ENCODE data around the gene AGAP1. TPM values are rescaled to one million over a fixed set of nuclear protein-coding genes. Genes with fewer than 3 reads are reported as not detected.

The AGAP1 gene
- total RNA-seq, 4 donors from 2014 or later: 23.4 to 46.5 (median 29.3) TPM

DNA sequence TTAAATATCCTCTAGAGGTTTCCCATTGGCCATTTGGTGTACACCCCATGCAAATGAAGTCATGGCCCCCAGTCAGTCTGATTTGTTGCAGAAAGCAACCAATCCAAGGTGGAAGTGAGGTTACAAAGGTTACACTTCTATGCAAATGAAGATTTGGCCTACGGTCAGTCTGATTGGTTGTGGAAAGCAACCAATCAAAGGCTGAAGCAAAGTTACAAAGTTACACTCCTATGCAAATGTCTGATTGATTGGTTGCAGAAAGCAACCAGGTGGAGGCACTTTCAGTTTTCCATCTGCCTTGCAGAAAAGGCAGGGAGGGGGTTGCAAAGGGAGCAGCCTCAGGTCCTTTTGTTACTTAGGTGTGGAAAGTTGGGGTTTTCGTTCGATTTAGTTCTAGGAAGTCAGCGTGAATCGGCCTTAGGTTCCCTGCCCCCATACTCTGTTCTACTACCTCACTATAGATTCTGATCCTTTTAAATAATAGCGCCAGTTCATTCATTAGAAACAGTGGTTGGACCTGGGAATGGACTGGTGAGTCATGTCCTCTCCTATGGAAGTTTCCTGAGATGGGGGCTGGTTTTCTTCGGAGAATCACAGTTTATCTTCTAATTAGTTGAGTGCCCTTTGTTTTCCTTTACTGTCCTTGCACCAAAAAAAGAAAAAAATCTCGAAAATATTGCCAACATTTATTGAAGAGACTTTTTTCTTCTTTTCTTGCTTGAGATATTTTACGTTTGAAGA, 279.5 kb downstream of the AGAP1 start:
- H3K4me3 ChIP-seq (replicated peaks in 1 of 3): no peak overlapping the region

GRCh38 chr2:235774153-235774870, 280.5 kb downstream of the AGAP1 start:
- Histone ChIP-seq H3K27me3 (no peaks in the 10 kb centered on the region), H3K4me1 (no peaks in the 10 kb centered on the region), H3K4me3 (replicated peaks in 1 of 3) (no peak overlapping the region), H3K36me3 (no peaks in the 10 kb centered on the region), H3K27ac (no peak overlapping the region), H3K9me3 (no peaks in the 10 kb centered on the region)
- WGBS, 2 donors: 89 to 91% methylated on average over 15 of the region's 15 CpGs
- no peak for TF ChIP-seq POLR2A (IDR thresholded peaks at IDR 0.05)
- TF ChIP-seq, protein P1, sequence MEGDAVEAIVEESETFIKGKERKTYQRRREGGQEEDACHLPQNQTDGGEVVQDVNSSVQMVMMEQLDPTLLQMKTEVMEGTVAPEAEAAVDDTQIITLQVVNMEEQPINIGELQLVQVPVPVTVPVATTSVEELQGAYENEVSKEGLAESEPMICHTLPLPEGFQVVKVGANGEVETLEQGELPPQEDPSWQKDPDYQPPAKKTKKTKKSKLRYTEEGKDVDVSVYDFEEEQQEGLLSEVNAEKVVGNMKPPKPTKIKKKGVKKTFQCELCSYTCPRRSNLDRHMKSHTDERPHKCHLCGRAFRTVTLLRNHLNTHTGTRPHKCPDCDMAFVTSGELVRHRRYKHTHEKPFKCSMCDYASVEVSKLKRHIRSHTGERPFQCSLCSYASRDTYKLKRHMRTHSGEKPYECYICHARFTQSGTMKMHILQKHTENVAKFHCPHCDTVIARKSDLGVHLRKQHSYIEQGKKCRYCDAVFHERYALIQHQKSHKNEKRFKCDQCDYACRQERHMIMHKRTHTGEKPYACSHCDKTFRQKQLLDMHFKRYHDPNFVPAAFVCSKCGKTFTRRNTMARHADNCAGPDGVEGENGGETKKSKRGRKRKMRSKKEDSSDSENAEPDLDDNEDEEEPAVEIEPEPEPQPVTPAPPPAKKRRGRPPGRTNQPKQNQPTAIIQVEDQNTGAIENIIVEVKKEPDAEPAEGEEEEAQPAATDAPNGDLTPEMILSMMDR (IDR thresholded peaks at IDR 0.05): no peak
- no peak for DNase-seq
- intact Hi-C loops (cut with DNase I): no loop called here

More for the DNA sequence above, 279.5 kb downstream of the AGAP1 start:
- WGBS, 2 donors: 91 to 94% methylated on average over 9 of the region's 9 CpGs
- H3K9me3 ChIP-seq: no peaks in the 10 kb centered on the region
- no peaks in the 10 kb centered on the region for H3K4me1 ChIP-seq
- intact Hi-C loops (cut with DNase I): no loop called here
- no peak overlapping the region for H3K27ac ChIP-seq
- TF ChIP-seq, protein P1 (IDR thresholded peaks at IDR 0.05): no peak
- TF ChIP-seq POLR2A (IDR thresholded peaks at IDR 0.05): no peak
- no peak for DNase-seq
- H3K36me3 ChIP-seq: no peaks in the 10 kb centered on the region
- H3K27me3 ChIP-seq: no peaks in the 10 kb centered on the region

DNA sequence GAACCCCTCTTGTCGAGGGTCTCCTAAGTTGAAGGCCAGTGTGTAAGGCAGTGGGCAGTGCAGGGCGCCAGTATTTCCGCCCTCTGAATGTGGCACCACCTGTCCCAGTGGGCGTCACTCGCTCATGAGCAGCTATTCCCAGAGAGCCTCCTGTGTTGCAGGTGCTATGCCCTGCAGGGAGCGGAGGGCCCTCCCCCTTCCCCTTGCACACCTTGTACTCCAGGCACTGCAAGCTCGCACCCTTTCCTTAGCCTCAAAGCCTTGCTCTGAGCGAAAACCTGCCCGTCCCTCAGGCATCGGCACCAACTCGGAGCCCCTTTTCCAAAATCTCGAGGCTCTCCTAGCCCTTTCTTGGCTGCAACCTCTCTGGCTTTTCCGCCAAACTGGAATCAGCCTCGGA, 282.7 kb downstream of the AGAP1 start:
- no peak overlapping the region for H3K4me3 ChIP-seq (replicated peaks in 1 of 3)
- DNase-seq: no peak
- intact Hi-C loops (cut with DNase I): loop anchor here (5.0 kb wide), 1 partner anchor 406 kb away; no protein-coding TSS in a partner anchor
- H3K4me1 ChIP-seq: no peaks in the 10 kb centered on the region
- no peaks in the 10 kb centered on the region for H3K36me3 ChIP-seq
- H3K27me3 ChIP-seq: no peaks in the 10 kb centered on the region
- H3K9me3 ChIP-seq: no peaks in the 10 kb centered on the region
- TF ChIP-seq, protein P1 (IDR thresholded peaks at IDR 0.05): no peak
- TF ChIP-seq POLR2A (IDR thresholded peaks at IDR 0.05): no peak
- 95 to 96% methylated on average over 12 to 14 of the region's 14 CpGs for WGBS, 2 donors
- H3K27ac ChIP-seq: no peak overlapping the region

DNA sequence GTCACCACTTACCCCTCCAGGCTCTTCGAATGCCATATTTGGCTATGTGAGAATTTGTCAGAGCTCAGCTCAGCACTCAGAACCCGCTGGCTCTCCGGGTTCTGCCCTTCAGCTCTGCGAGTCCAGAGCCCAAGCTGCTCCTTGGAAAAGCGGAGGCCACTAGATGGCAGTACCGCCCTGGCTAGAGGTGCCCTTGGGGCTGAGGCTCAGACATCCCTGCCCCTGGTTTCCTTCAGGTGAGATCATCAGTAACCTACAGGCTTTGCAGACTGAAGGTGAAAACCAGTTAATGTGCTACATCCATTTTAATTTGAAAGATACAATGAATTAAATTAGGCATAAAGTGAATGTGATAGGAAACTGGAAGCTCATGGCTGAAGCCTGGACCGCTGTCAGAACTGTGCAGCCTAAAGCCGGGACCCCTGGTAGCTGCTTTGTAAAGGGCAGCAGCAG, 285.6 kb downstream of the AGAP1 start:
- intact Hi-C loops (cut with DNase I): loop anchor here (5.0 kb wide), 1 partner anchor 403 kb away; no protein-coding TSS in a partner anchor
- H3K4me1 ChIP-seq: no peaks in the 10 kb centered on the region
- 36 to 37% methylated on average over 8 of the region's 8 CpGs for WGBS, 2 donors

More for the DNA sequence above, 285.6 kb downstream of the AGAP1 start:
- Histone ChIP-seq H3K4me3 (replicated peaks in 1 of 3) (no peak overlapping the region), H3K27ac (no peak overlapping the region), H3K27me3 (no peaks in the 10 kb centered on the region), H3K36me3 (no peaks in the 10 kb centered on the region), H3K9me3 (no peaks in the 10 kb centered on the region)
- DNase-seq: peak; percentile 81 to 87
- TF ChIP-seq, protein P1 (IDR thresholded peaks at IDR 0.05): peak; percentile 50 to 91 (median 78)
- TF ChIP-seq POLR2A (IDR thresholded peaks at IDR 0.05): no peak

All from thyroid gland (tissue), 4 donors.